Measurements from ENCODE around the gene MORN1.

The MORN1 gene

GRCh38 chr1:2271841-2272655 is 119.3 kb downstream of the MORN1 start:
- peaks cover 85% of the 10 kb centered on the region for H3K79me2 ChIP-seq (ENCODE audit: low read length)
- H3K36me3 ChIP-seq (replicated peaks; ENCODE audit: low read depth, low read length): no peaks in the 10 kb centered on the region
- no peak overlapping the region for H3K9ac ChIP-seq (ENCODE audit: low read length)
- no peaks in the 10 kb centered on the region for H3K27me3 ChIP-seq (ENCODE audit: low read depth, low read length)
- H3K9me3 ChIP-seq (ENCODE audit: insufficient read depth, low read length): no peaks in the 10 kb centered on the region
- TF ChIP-seq CTCF (IDR thresholded peaks at IDR 0.05; ENCODE audit: low read depth, low read length) (no peak), EZH2phosphoT487 (IDR thresholded peaks at IDR 0.05; ENCODE audit: low read depth) (no peak)
- H3K4me2 ChIP-seq (ENCODE audit: low read length): no peak overlapping the region
- H3K27ac ChIP-seq (ENCODE audit: low read length): no peak overlapping the region
- H3K4me1 ChIP-seq (ENCODE audit: low read length): no peaks in the 10 kb centered on the region
- H4K20me1 ChIP-seq (ENCODE audit: insufficient read depth, low read length): peaks cover 73% of the 10 kb centered on the region
- H2AFZ ChIP-seq (ENCODE audit: low read depth, low read length): no peak overlapping the region
- no peak overlapping the region for H3K4me3 ChIP-seq (ENCODE audit: low read length)

Data from OCI-LY3 (cell line).